T47D (cell line): ENCODE measurements around the gene RNU1-1.
"Not testable (repeated sequence)": the region's sequence is repeated elsewhere in the genome, so short reads cannot be mapped to it uniquely, and the experiment has no call there.

Experiments
- DNase-seq, 2 experiments: peaks; one replicate each; pipeline versions ENCODE4 v3.0.0 to v3.0.0-alpha.2; 2011 to 2012; ENCODE audit warnings: low read depth in 1 of 2, low spot score in 1 of 2
- JUND ChIP-seq: IDR thresholded peaks from 2 replicates; pipeline ENCODE4 v1.6.1; 2012; ENCODE audit warnings: low read depth
- in situ Hi-C: cut with HindIII; loops from 2 replicates; pipeline ENCODE4 v1.10.0; 2016; ENCODE audit warnings: low sequenced_read_pairs, low pct_unique_long_range_greater_than_20kb

RNU1-1 gene

GRCh38 chr1:16503494-16503893 lies 10.6 kb downstream of the RNU1-1 start:
- in situ Hi-C loops, result no loop called here
- no peak for TF ChIP-seq JUND
- no peak for DNase-seq

GRCh38 chr1:16501446-16501845 lies 12.6 kb downstream of the RNU1-1 start:
- in situ Hi-C loops, result not testable (repeated sequence)

GRCh38 chr1:16500975-16501374 lies 13.1 kb downstream of the RNU1-1 start:
- in situ Hi-C loops, result not testable (repeated sequence)

More at GRCh38 chr1:16501446-16501845, 12.6 kb downstream of the RNU1-1 start:
- not testable (repeated sequence) for DNase-seq

GRCh38 chr1:16500466-16500865 lies 13.6 kb downstream of the RNU1-1 start:
- in situ Hi-C loops, result not testable (repeated sequence)

More at GRCh38 chr1:16500975-16501374, 13.1 kb downstream of the RNU1-1 start:
- not testable (repeated sequence) for DNase-seq

GRCh38 chr1:16498573-16499413 lies 15.3 kb downstream of the RNU1-1 start:
- DNase-seq, result peak; percentile 73 to 88
- in situ Hi-C loops, result no loop called here
- no peak for TF ChIP-seq JUND

More at GRCh38 chr1:16500466-16500865, 13.6 kb downstream of the RNU1-1 start:
- not testable (repeated sequence) for DNase-seq

- in situ Hi-C loops, DNase-seq: not testable (repeated sequence)
Measured at GRCh38 chr1:16498047-16498446, 16.0 kb downstream of the RNU1-1 start.

GRCh38 chr1:16497474-16497904 lies 16.6 kb downstream of the RNU1-1 start:
- peak in 1 of 2 experiments; percentile 7 for DNase-seq
- in situ Hi-C loops, result not testable (repeated sequence)

GRCh38 chr1:16493731-16494130 lies 20.4 kb downstream of the RNU1-1 start:
- in situ Hi-C loops, DNase-seq: not testable (repeated sequence)

GRCh38 chr1:16492937-16493336 lies 21.1 kb downstream of the RNU1-1 start:
- DNase-seq, in situ Hi-C loops: not testable (repeated sequence)

- TF ChIP-seq JUND, result no peak
- in situ Hi-C loops, result no loop called here
- DNase-seq, result no peak
Measured at GRCh38 chr1:16491056-16491675, 22.9 kb downstream of the RNU1-1 start.

GRCh38 chr1:16489195-16489880 lies 24.7 kb downstream of the RNU1-1 start:
- DNase-seq, in situ Hi-C loops: not testable (repeated sequence)

GRCh38 chr1:16487011-16487410 lies 27.1 kb downstream of the RNU1-1 start:
- in situ Hi-C loops, DNase-seq: not testable (repeated sequence)

GRCh38 chr1:16486316-16486715 lies 27.8 kb downstream of the RNU1-1 start:
- in situ Hi-C loops, DNase-seq: not testable (repeated sequence)
